Measurements from ENCODE around the gene ASB15.

The ASB15 gene

DNA sequence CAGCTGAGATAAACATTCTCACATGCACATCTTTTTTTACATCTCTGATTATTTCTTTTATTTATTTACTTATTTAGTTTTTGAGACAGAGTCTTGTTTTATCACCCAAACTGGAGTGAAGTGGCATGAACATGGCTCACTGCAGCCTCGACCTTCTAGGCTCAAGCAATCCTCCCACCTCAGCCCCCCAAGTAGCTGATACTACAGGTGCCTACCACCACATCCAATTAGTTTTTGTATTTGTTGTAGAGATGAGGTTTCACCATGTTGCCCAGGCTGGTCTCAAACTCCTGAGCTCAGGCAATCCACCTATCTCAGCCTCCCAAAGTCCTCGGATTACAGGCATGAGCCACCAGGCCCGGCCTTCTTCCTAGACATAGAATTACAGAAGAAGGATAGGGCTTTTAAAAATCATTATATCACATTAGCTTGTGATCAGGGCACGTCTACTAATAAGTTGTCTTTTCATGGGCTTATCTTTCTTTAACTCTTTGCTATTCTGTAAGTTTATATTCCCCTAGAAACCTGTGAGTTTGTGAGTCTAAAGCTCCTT lies 5.9 kb downstream of the ASB15 start:
- DNase-seq (ENCODE audit: low read depth in 1 of 2, low spot score in 1 of 2) = no peak
- TF ChIP-seq JUND (IDR thresholded peaks at IDR 0.05; ENCODE audit: low read depth) = no peak
- in situ Hi-C loops (cut with HindIII; ENCODE audit: low pct_unique_long_range_greater_than_20kb, low sequenced_read_pairs) = no loop called here

GRCh38 chr7:123608991-123609882 lies 7.6 kb downstream of the ASB15 start:
- DNase-seq (ENCODE audit: low read depth in 1 of 2, low spot score in 1 of 2) = no peak
- in situ Hi-C loops (cut with HindIII; ENCODE audit: low pct_unique_long_range_greater_than_20kb, low sequenced_read_pairs) = no loop called here
- no peak for TF ChIP-seq JUND (IDR thresholded peaks at IDR 0.05; ENCODE audit: low read depth)

DNA sequence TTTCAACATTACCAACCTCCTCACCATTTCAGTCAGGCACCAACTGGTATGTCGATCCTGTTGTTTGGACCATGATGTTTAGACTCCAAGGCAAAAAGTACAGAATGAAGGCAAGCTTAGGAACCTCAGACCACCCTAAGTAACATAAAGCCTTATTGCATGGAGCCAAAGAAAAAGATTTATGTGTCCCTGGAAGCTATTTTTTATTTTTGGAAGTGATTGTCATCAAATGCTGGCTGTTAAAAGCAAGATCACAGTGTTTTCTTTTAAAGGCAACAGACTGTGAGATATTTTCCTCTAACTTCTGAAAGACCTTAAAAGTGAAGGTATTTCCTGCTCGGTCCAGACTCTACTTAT lies 8.2 kb downstream of the ASB15 start:
- TF ChIP-seq JUND (IDR thresholded peaks at IDR 0.05; ENCODE audit: low read depth) = no peak

DNA sequence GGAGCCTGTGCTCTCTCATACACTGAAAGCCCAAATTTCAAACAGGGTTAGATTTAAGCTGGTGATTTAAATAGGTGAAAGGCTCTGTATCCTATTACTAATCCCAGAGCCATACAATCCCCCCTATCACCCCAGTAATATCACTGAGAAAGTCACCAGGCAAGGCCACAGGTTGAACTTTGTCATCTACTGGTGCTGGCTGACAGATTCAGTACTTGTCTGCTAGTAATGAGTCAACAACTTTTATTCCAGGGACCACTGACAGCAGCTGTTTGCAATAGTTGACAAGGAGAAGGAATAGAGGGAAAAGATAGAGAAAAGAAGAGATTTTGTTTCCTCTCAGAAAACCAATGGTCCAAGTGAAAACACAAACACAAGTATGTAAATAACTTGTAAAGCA lies 10.4 kb downstream of the ASB15 start:
- no peak for DNase-seq (ENCODE audit: low read depth in 1 of 2, low spot score in 1 of 2)
- TF ChIP-seq JUND (IDR thresholded peaks at IDR 0.05; ENCODE audit: low read depth) = no peak
- in situ Hi-C loops (cut with HindIII; ENCODE audit: low pct_unique_long_range_greater_than_20kb, low sequenced_read_pairs) = no loop called here

More for the DNA sequence above, 8.2 kb downstream of the ASB15 start:
- in situ Hi-C loops (cut with HindIII; ENCODE audit: low pct_unique_long_range_greater_than_20kb, low sequenced_read_pairs) = no loop called here
- DNase-seq (ENCODE audit: low read depth in 1 of 2, low spot score in 1 of 2) = no peak

- no peak for TF ChIP-seq JUND (IDR thresholded peaks at IDR 0.05; ENCODE audit: low read depth)
- in situ Hi-C loops (cut with HindIII; ENCODE audit: low pct_unique_long_range_greater_than_20kb, low sequenced_read_pairs) = no loop called here
- no peak for DNase-seq (ENCODE audit: low read depth in 1 of 2, low spot score in 1 of 2)
These were observed 13.7 kb downstream of the ASB15 start for GRCh38 chr7:123615344-123615743.

DNA sequence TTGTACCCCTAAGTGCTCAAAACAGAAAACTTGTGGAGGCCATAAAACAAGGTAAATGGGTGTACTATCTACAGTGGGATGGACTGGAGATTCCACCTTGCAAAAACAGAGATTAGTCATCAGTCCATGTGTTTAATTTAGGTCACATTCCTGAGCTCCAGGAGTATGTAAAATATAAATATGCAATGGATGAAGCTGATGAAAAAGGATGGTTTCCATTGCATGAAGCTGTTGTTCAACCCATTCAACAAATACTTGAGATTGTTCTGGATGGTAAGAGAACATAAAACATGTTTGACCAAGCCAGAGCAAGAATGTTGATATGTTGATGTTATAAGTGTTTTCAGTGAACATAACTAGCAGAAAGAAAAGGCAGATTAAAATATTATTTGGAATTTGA lies 14.6 kb downstream of the ASB15 start:
- TF ChIP-seq JUND (IDR thresholded peaks at IDR 0.05; ENCODE audit: low read depth) = no peak
- in situ Hi-C loops (cut with HindIII; ENCODE audit: low pct_unique_long_range_greater_than_20kb, low sequenced_read_pairs) = no loop called here
- no peak for DNase-seq (ENCODE audit: low read depth in 1 of 2, low spot score in 1 of 2)

DNA sequence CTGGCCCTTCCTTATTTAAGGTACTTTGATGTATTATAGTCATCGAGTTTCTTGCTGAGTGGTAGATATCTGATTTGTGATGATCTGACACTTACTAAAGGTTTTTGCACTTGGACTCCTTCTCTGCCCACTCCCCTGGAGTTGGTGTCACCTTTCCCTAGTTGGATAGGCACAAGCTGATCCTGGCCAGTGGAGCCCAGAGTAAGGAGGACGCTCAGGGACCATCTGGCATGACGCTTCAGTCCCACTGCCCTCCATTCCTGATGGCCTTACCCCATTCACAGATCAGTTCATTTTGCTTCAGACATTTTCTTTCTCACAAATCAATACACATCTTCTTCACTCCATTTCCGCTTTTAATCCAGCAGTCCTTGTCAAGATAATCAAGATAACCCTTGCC lies 20.1 kb downstream of the ASB15 start:
- no peak for DNase-seq (ENCODE audit: low read depth in 1 of 2, low spot score in 1 of 2)
- in situ Hi-C loops (cut with HindIII; ENCODE audit: low pct_unique_long_range_greater_than_20kb, low sequenced_read_pairs) = no loop called here
- TF ChIP-seq JUND (IDR thresholded peaks at IDR 0.05; ENCODE audit: low read depth) = no peak

DNA sequence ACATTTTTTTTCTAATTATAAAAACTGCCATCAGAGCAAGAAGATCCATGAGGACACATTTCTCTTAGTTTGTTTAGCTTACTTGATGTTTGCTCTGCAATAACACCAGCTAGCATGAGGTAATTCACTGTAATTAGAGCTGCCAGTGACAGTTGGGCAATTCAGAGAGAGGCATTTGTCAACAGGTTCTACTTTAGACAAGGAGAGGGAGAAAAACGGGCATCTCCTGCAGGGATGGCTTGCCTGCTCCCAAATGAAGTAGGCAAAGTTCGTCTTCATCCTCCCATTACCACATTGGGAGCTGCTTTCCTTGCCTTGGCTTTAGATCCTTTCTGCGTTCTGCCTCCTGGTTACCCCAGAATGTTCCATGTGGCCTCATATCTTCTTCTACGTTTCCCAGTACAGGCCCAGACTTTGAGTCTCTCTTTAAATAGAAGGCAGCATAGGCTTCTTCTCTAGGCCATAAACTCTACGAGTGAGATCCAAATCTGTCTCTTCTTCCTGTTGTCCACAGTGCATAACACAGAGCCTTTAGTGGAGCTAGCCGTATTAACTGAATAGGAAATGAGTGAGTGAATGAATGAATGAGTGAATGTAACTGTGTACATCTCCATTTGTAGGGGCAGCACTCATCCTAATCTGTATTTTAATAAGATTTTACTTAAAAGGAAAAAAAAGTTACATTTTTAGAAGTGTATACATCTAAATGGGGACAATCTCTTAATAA lies 21.2 kb downstream of the ASB15 start:
- DNase-seq (ENCODE audit: low read depth in 1 of 2, low spot score in 1 of 2) = peak; percentile 24 to 92
- TF ChIP-seq JUND (IDR thresholded peaks at IDR 0.05; ENCODE audit: low read depth) = no peak
- in situ Hi-C loops (cut with HindIII; ENCODE audit: low pct_unique_long_range_greater_than_20kb, low sequenced_read_pairs) = no loop called here

DNA sequence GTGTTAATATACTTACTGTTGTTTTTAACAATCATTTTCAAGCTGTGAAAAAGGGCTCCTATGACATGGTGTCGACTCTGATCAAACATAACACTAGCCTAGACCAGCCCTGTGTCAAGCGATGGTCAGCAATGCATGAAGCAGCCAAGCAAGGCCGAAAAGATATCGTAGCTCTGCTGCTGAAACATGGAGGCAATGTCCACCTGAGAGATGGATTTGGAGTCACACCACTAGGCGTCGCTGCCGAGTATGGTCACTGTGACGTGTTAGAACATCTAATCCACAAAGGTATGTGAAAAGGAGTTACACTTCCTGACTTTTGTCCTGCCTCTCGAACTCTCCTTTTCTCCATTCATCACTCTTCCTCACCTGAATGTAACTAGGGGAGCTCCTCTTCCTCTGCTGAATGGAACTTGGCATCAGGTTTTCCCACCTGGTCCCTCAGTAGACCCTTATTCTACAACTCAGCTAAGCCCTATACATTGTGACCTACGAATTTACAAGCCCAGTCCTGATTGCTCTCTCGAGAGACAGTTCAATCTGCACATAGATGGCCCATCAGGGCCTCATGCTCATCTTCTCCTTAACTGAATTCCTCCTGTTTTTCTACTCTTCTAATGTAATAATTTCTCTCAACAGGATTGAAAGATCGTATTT lies 23.0 kb downstream of the ASB15 start:
- in situ Hi-C loops (cut with HindIII; ENCODE audit: low pct_unique_long_range_greater_than_20kb, low sequenced_read_pairs) = no loop called here
- TF ChIP-seq JUND (IDR thresholded peaks at IDR 0.05; ENCODE audit: low read depth) = no peak
- no peak for DNase-seq (ENCODE audit: low read depth in 1 of 2, low spot score in 1 of 2)

DNA sequence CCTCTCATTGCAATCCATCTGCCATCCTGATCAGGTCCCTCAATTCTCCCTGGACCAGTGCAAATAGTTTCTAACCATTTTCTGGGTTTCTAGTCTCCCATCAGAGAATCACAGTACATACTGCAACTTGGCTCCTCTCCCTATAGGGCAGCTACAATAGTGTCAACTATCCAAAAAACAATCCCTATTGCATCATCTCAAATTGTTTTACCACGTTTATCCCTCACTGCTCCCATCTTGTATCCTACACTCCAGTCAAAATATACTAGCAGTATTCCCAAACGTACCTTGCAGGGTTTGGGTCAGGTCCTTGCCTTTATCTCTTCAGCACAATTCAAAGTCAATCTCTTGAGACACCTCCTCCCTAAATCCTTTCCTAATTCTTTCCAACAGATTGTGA lies 23.6 kb downstream of the ASB15 start:
- TF ChIP-seq JUND (IDR thresholded peaks at IDR 0.05; ENCODE audit: low read depth) = no peak
- in situ Hi-C loops (cut with HindIII; ENCODE audit: low pct_unique_long_range_greater_than_20kb, low sequenced_read_pairs) = no loop called here
- no peak for DNase-seq (ENCODE audit: low read depth in 1 of 2, low spot score in 1 of 2)

DNA sequence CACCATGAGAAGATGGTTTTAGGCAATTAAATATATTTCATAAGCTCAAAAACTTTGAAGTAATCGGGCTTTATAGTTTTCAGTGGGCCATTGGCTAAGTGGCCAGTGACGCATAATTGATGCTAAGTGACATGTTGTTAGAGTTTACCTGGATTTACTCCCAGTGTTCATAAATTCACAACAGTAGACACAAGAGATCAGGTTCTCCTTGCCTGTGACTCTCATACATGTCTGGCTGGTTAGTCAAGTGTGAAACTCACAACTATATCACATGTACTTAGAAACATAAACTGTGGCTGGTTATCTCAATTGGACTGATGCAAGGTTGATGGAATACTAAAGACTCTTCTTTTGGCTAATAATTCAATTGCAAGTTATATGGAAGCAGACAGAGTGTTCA lies 26.2 kb downstream of the ASB15 start:
- in situ Hi-C loops (cut with HindIII; ENCODE audit: low pct_unique_long_range_greater_than_20kb, low sequenced_read_pairs) = no loop called here
- no peak for DNase-seq (ENCODE audit: low read depth in 1 of 2, low spot score in 1 of 2)
- no peak for TF ChIP-seq JUND (IDR thresholded peaks at IDR 0.05; ENCODE audit: low read depth)

GRCh38 chr7:123628829-123629228 lies 27.2 kb downstream of the ASB15 start:
- no peak for DNase-seq (ENCODE audit: low read depth in 1 of 2, low spot score in 1 of 2)
- in situ Hi-C loops (cut with HindIII; ENCODE audit: low pct_unique_long_range_greater_than_20kb, low sequenced_read_pairs) = no loop called here
- no peak for TF ChIP-seq JUND (IDR thresholded peaks at IDR 0.05; ENCODE audit: low read depth)

GRCh38 chr7:123629281-123629680 lies 27.7 kb downstream of the ASB15 start:
- TF ChIP-seq JUND (IDR thresholded peaks at IDR 0.05; ENCODE audit: low read depth) = no peak
- in situ Hi-C loops (cut with HindIII; ENCODE audit: low pct_unique_long_range_greater_than_20kb, low sequenced_read_pairs) = no loop called here
- no peak for DNase-seq (ENCODE audit: low read depth in 1 of 2, low spot score in 1 of 2)
